ENCODE data around the gene CPTP. TPM values are rescaled to one million over a fixed set of nuclear protein-coding genes. Genes with fewer than 3 reads are reported as not detected.

The CPTP gene
- total and polyA plus RNA-seq, 2 of the 13 experiments (the other 11 are each of a cell fraction or from before 2014, with no cell fraction given) = 5.5 to 9.3 TPM

- no peak for TF ChIP-seq ZSCAN5A (CRISPR knock-in tag; IDR thresholded peaks at IDR 0.05; ENCODE audit: borderline replicate concordance)
Observed at GRCh38 chr1:1348420-1349255, 24.0 kb downstream of the CPTP start (continued).

- Histone ChIP-seq H3K4me2 (ENCODE audit: low read depth, low read length) (peak within 1 kb of the TSS; percentile 91), H2AFZ (ENCODE audit: low read length) (no peak within 1 kb of the TSS), H3K27me3 (ENCODE audit: control insufficient read depth in 1 of 2, insufficient read depth in 2 of 2, low read length in 2 of 2) (no peaks in the 10 kb centered on the region), H3K4me3 (replicated peaks in 1 of 3; ENCODE audit: insufficient read depth in 1 of 3, low read depth in 2 of 3, low read length in 3 of 3) (peak within 1 kb of the TSS; percentile 79 to 90 (median 85)), H3K27ac (ENCODE audit: extremely low read length, insufficient read depth, low read length) (peak within 1 kb of the TSS; percentile 82), H3K9me3 (ENCODE audit: low read length) (no peaks in the 10 kb centered on the region), H3K4me1 (ENCODE audit: insufficient read depth, low read length) (peaks cover 49% of the 10 kb centered on the region), H3K9ac (ENCODE audit: insufficient read depth, low read depth, low read length) (peak within 1 kb of the TSS; percentile 91), H3K79me2 (ENCODE audit: insufficient read depth, low read length) (peaks cover 43% of the 10 kb centered on the region), H3K36me3 (replicated peaks in 1 of 2; ENCODE audit: control insufficient read depth in 1 of 2, insufficient read depth in 2 of 2, low read length in 2 of 2) (no peaks in the 10 kb centered on the region), H4K20me1 (ENCODE audit: insufficient read depth, low read length) (peaks cover 25% of the 10 kb centered on the region; the same call in 1 of the 2 replicates)
- no peak for DNase-seq (ENCODE audit: low spot score)
- BruUV-seq (replicated peaks) = no TSS peak
- no peak for FAIRE-seq
- ChIA-PET CTCF (ENCODE audit: low intra/inter-chr PET ratio, low total read pairs) (interaction anchor here (2.0 kb wide), 1 partner anchor 23 kb away, joined by 13 read pairs; no protein-coding TSS in a partner anchor), POLR2A (interaction anchor here (1.6 to 2.7 kb wide), 4 partner anchors 10 to 51 kb away, joined by 8 to 38 read pairs (median 16); partner anchors contain the start of genes AURKAIP1 and MXRA8)
- intact Hi-C loops (cut with micrococcal nuclease; ENCODE audit: unreplicated experiment) (no loop called here), in situ Hi-C loops (cut with HindIII; ENCODE audit: extremely low pct_ligation_motif_present, low pct_unique_long_range_greater_than_20kb) (no loop called here)
- ATAC-seq = 0 out of 3 replicates have a peak, but pooled peaks have one; percentile 3
- 1% methylated on average over 24 of the region's 122 CpGs for WGBS (ENCODE audit: low lambda C conversion rate)
- TF ChIP-seq NR1H2 (CRISPR knock-in tag; IDR thresholded peaks at IDR 0.05; ENCODE audit: borderline replicate concordance, low read depth) (no peak), ZNF761 (CRISPR knock-in tag; conservative IDR thresholded peaks at IDR 0.05) (no peak), ZNF280D (CRISPR knock-in tag; IDR thresholded peaks at IDR 0.05) (no peak), HES4 (CRISPR knock-in tag; IDR thresholded peaks at IDR 0.05; ENCODE audit: borderline replicate concordance) (0 out of 2 replicates have a peak, but pooled peaks have one; percentile 57)
Observed at GRCh38 chr1:1349256-1350012, 24.8 kb downstream of the CPTP start, which contains the start of gene DVL1. Gene DVL1, minus strand, starts transcription at chr1:1349418. Its CDS starts 353 bp downstream, at chr1:1349065.
